ENCODE measurements around the gene ZWILCH. TPM values are rescaled to one million over a fixed set of nuclear protein-coding genes. Genes with fewer than 3 reads are reported as not detected.

ZWILCH gene
- total and polyA plus RNA-seq, 2 experiments from 2014 or later = 51.0 to 64.1 TPM

- Histone ChIP-seq H3K9me2 (ENCODE audit: insufficient read depth) (no peaks in the 10 kb centered on the region), H3K4me2 (no peak overlapping the region), H3K4me1 (ENCODE audit: insufficient read depth) (no peaks in the 10 kb centered on the region), H3K27me3 (ENCODE audit: insufficient read depth) (no peaks in the 10 kb centered on the region), H3K79me2 (replicated peaks; ENCODE audit: insufficient read depth) (no peaks in the 10 kb centered on the region), H3K27ac (ENCODE audit: low read depth) (no peak overlapping the region), H2AFZ (no peak overlapping the region), H3K4me3 (no peak overlapping the region), H3K36me3 (ENCODE audit: insufficient read depth) (no peaks in the 10 kb centered on the region), H3F3A (replicated peaks; ENCODE audit: low read depth) (no peaks in the 10 kb centered on the region), H4K20me1 (replicated peaks; ENCODE audit: insufficient read depth) (no peaks in the 10 kb centered on the region)
- H3K4me3 Mint-ChIP-seq = no peak overlapping the region
- ATAC-seq (no peak), DNase-seq (ENCODE audit: low spot score) (no peak)
- no peaks in the 10 kb centered on the region for H3K36me3 Mint-ChIP-seq (ENCODE audit: low read depth)
- no peak overlapping the region for H3K27ac Mint-ChIP-seq
- peaks cover 13% of the 10 kb centered on the region for H3K27me3 Mint-ChIP-seq (ENCODE audit: insufficient read depth, low read depth, poor library complexity)
- H3K4me1 Mint-ChIP-seq = peaks cover 2% of the 10 kb centered on the region; the same call in 2 of the 3 replicates
- TF ChIP-seq EZH2 (IDR thresholded peaks at IDR 0.05; ENCODE audit: low read depth, unreplicated experiment) = no peak
- no peak for TF ChIP-seq ZNF331 (CRISPR knock-in tag; IDR thresholded peaks at IDR 0.05; ENCODE audit: low read depth)
- no peak for TF ChIP-seq ZNF114 (CRISPR knock-in tag; IDR thresholded peaks at IDR 0.05)
- no peak for TF ChIP-seq ETS1 (IDR thresholded peaks at IDR 0.05)
- no peak for TF ChIP-seq POLR2AphosphoS5 (IDR thresholded peaks at IDR 0.05; ENCODE audit: low read depth)
- no peak for TF ChIP-seq REST (IDR thresholded peaks at IDR 0.05; ENCODE audit: unreplicated experiment)
- TF ChIP-seq EZH2phosphoT487 (IDR thresholded peaks at IDR 0.05; ENCODE audit: unreplicated experiment) = no peak
- no peak for TF ChIP-seq CTCF (conservative IDR thresholded peaks at IDR 0.05; ENCODE audit: low read depth in 2 of 2)
- no peaks in the 10 kb centered on the region for H3K9me3 Mint-ChIP-seq
Observed at GRCh38 chr15:66595931-66596545, 90.9 kb downstream of the ZWILCH start.

Data from GM23338 (cell line).